GM23338 (cell line): ENCODE results near the gene SMIM22. TPM values are rescaled to one million over a fixed set of nuclear protein-coding genes. Genes with fewer than 3 reads are reported as not detected.

Experiments
- ATAC-seq: fragments of 200-7000 bp; cut with Tn5 transposase; 3 replicates; pipeline ENCODE4 v1.9.1; 2020
- DNase-seq: peaks from one replicate; pipeline ENCODE4 v3.0.0-alpha.2; 2015; ENCODE audit warnings: low spot score
- H2AFZ ChIP-seq: fragments of 200-600 bp; sonication (generic); 2 replicates; pipeline ENCODE4 v1.8.0; 2016; ENCODE audit warnings: antibody characterized with exemption, mild to moderate bottlenecking, moderate library complexity
- H3F3A ChIP-seq: fragments of 200-600 bp; sonication (generic); replicated peaks from 2 replicates; pipeline ENCODE4 v1.8.0; 2017; ENCODE audit warnings: antibody characterized with exemption, mixed run types, low read depth
- H3K27ac ChIP-seq: fragments of 200-600 bp; sonication (generic); 2 replicates; pipeline ENCODE4 v1.6.1; 2016; ENCODE audit warnings: low read depth
- H3K27me3 ChIP-seq: fragments of 200-600 bp; sonication (generic); 2 replicates; pipeline ENCODE4 v1.8.0; 2016; ENCODE audit warnings: mild to moderate bottlenecking, mixed run types, moderate library complexity; ENCODE audit not compliant: insufficient read depth
- H3K36me3 ChIP-seq: fragments of 200-600 bp; sonication (generic); 2 replicates; pipeline ENCODE4 v1.8.0; 2016; ENCODE audit warnings: mild to moderate bottlenecking; ENCODE audit not compliant: insufficient read depth
- H3K4me1 ChIP-seq: fragments of 200-600 bp; sonication (generic); 2 replicates; pipeline ENCODE4 v1.8.0; 2016; ENCODE audit warnings: mild to moderate bottlenecking, moderate library complexity; ENCODE audit not compliant: insufficient read depth
- H3K4me2 ChIP-seq: fragments of 200-600 bp; sonication (generic); 2 replicates; pipeline ENCODE4 v1.7.1; 2017; ENCODE audit warnings: mixed run types
- H3K4me3 ChIP-seq: fragments of 200-600 bp; sonication (generic); 2 replicates; pipeline ENCODE4 v1.6.1; 2016; ENCODE audit warnings: mixed run types
- H3K79me2 ChIP-seq: fragments of 200-600 bp; sonication (generic); replicated peaks from 2 replicates; pipeline ENCODE4 v1.8.0; 2017; ENCODE audit warnings: mild to moderate bottlenecking; ENCODE audit not compliant: insufficient read depth
- H3K9me2 ChIP-seq: fragments of 200-600 bp; sonication (generic); 2 replicates; pipeline ENCODE4 v1.8.0; 2017; ENCODE audit not compliant: insufficient read depth
- H4K20me1 ChIP-seq: fragments of 200-600 bp; sonication (generic); replicated peaks from 2 replicates; pipeline ENCODE4 v1.8.0; 2017; ENCODE audit warnings: mild to moderate bottlenecking; ENCODE audit not compliant: insufficient read depth
- H3K27ac Mint-ChIP-seq: 2 replicates; pipeline ENCODE4 v1.8.0; 2020; ENCODE audit warnings: inconsistent platforms, mild to moderate bottlenecking, moderate library complexity, mixed read lengths
- H3K27me3 Mint-ChIP-seq: 3 replicates; pipeline ENCODE4 v1.8.0; 2022; ENCODE audit warnings: low read depth, mild to moderate bottlenecking, moderate library complexity, mixed read lengths, inconsistent platforms; ENCODE audit not compliant: insufficient read depth, poor library complexity
- H3K36me3 Mint-ChIP-seq: 3 replicates; pipeline ENCODE4 v1.8.0; 2021; ENCODE audit warnings: low read depth, mild to moderate bottlenecking, inconsistent platforms, moderate library complexity, mixed read lengths
- H3K4me1 Mint-ChIP-seq: 3 replicates; pipeline ENCODE4 v1.8.0; 2020; ENCODE audit warnings: mild to moderate bottlenecking, inconsistent platforms, mixed read lengths
- H3K4me3 Mint-ChIP-seq: 3 replicates; pipeline ENCODE4 v1.8.0; 2021; ENCODE audit warnings: moderate library complexity, mild to moderate bottlenecking, inconsistent platforms, mixed read lengths
- H3K9me3 Mint-ChIP-seq: 3 replicates; pipeline ENCODE4 v1.8.0; 2020; ENCODE audit warnings: moderate library complexity, mild to moderate bottlenecking, inconsistent platforms, mixed read lengths
- CREB1 ChIP-seq: fragments of 250-450 bp; sonication (Bioruptor Pico); IDR thresholded peaks from 2 replicates; pipeline ENCODE4 v1.5.0; 2020; ENCODE audit warnings: low read depth, mild to moderate bottlenecking, moderate library complexity
- CTCF ChIP-seq, 2 experiments: fragments of 200-600 bp in 1 of 2; sonication (generic) in 1 of 2; conservative IDR thresholded peaks; 2 replicates each; pipeline versions ENCODE4 v1.5.1 to v1.6.1; 2016 to 2017; ENCODE audit warnings: antibody characterized with exemption in 2 of 2, low read depth in 2 of 2, mild to moderate bottlenecking in 2 of 2, moderate library complexity in 1 of 2
- ETS1 ChIP-seq: IDR thresholded peaks from 2 replicates; pipeline ENCODE4 v1.6.1; 2016; ENCODE audit warnings: antibody characterized with exemption
- JUNB ChIP-seq: IDR thresholded peaks from one replicate; pipeline ENCODE4 v1.6.1; 2016; ENCODE audit warnings: antibody characterized with exemption; ENCODE audit not compliant: unreplicated experiment
- ZNF331 ChIP-seq: fragments of 250-450 bp; sonication (Bioruptor Pico); IDR thresholded peaks from 2 replicates; pipeline ENCODE4 v1.5.0; 2020; ENCODE audit warnings: low read depth, mild to moderate bottlenecking, moderate library complexity
- ZNF462 ChIP-seq: fragments of 250-450 bp; sonication (Bioruptor Pico); IDR thresholded peaks from 2 replicates; pipeline ENCODE4 v1.5.0; 2020; ENCODE audit warnings: mild to moderate bottlenecking, moderate library complexity
- polyA plus RNA-seq: library from polyadenylated mRNA; unstranded; fragments of >200 nt; fragmentation: Nextera tagmentation; extraction: Ambion mirVana; gene quantifications from 2 replicates; pipeline ENCODE4 v1.2.1, GENCODE V29; 2016
- total RNA-seq: library from RNA; depleted of rRNA; stranded (reverse); fragments of >200 nt; shearing (Covaris generic); gene quantifications from 2 replicates; pipeline ENCODE4 v1.2.3, GENCODE V29; 2014

The SMIM22 gene
- total and polyA plus RNA-seq, 2 experiments from 2014 or later: 1.4 TPM; not detected in 1

- no peaks in the 10 kb centered on the region for H3K9me2 ChIP-seq
Observed at GRCh38 chr16:4826980-4827379, 31.8 kb downstream of the SMIM22 start.

More at GRCh38 chr16:4826980-4827379, 31.8 kb downstream of the SMIM22 start:
- Histone ChIP-seq H4K20me1 (peaks cover 25% of the 10 kb centered on the region), H3K36me3 (peaks cover 49% of the 10 kb centered on the region), H3K4me2 (no peak overlapping the region), H3K79me2 (no peaks in the 10 kb centered on the region), H3F3A (no peaks in the 10 kb centered on the region; the same call in 1 of the 2 replicates), H3K27ac (no peak overlapping the region), H2AFZ (no peak overlapping the region), H3K4me3 (no peak overlapping the region), H3K4me1 (no peaks in the 10 kb centered on the region), H3K27me3 (no peaks in the 10 kb centered on the region)
- no peaks in the 10 kb centered on the region for H3K4me1 Mint-ChIP-seq
- ATAC-seq (no peak), DNase-seq (no peak)
- TF ChIP-seq CTCF (conservative IDR thresholded peaks at IDR 0.05; ENCODE audit: low read depth in 2 of 2): no peak
- TF ChIP-seq ZNF462 (CRISPR knock-in tag): no peak
- TF ChIP-seq CREB1: no peak
- TF ChIP-seq JUNB: no peak
- no peak for TF ChIP-seq ZNF331
- TF ChIP-seq ETS1: no peak
- H3K9me3 Mint-ChIP-seq: no peaks in the 10 kb centered on the region
- peaks cover 3% of the 10 kb centered on the region for H3K27me3 Mint-ChIP-seq
- no peak overlapping the region for H3K4me3 Mint-ChIP-seq
- peaks cover 78% of the 10 kb centered on the region for H3K36me3 Mint-ChIP-seq
- no peak overlapping the region; the same call in 1 of the 2 replicates for H3K27ac Mint-ChIP-seq
